ENCODE data around the gene SOX30. TPM values are rescaled to one million over a fixed set of nuclear protein-coding genes. Genes with fewer than 3 reads are reported as not detected.
A peak's percentile ranks its signal among the peaks of the same experiment; 100 is the strongest.
"Not testable (repeated sequence)": the region's sequence is repeated elsewhere in the genome, so short reads cannot be mapped to it uniquely, and the experiment has no call there.

The SOX30 gene
- 0.29 TPM for polyA plus RNA-seq (2013, experiment 1 of 2)
- 0.32 TPM for polyA plus RNA-seq (2013, experiment 2 of 2)

GRCh38 chr5:157652377-157652692, at the start of gene SOX30:
TSS of gene SOX30 (minus strand) at chr5:157652438. CDS start at chr5:157652078, 360 bp downstream.
- Histone ChIP-seq H3K9me3 (replicated peaks in 1 of 2; ENCODE audit: control insufficient read depth in 2 of 2, insufficient read depth in 1 of 2, low read depth in 1 of 2, low read length in 2 of 2) (peaks cover 5 to 19% of the 10 kb centered on the region in 2 donors), H3K4me3 (ENCODE audit: low read length in 2 of 2) (peak within 1 kb of the TSS in 1 of 2 donors; percentile 68), H2BK120ac (ENCODE audit: low read depth, low read length) (peak within 1 kb of the TSS; percentile 5), H3K79me1 (ENCODE audit: low read depth, low read length) (no peaks in the 10 kb centered on the region), H4K8ac (ENCODE audit: low read depth, low read length) (peak within 1 kb of the TSS; percentile 50), H3K4me1 (ENCODE audit: control insufficient read depth in 2 of 2, insufficient read depth in 1 of 2, low read depth in 1 of 2, low read length in 2 of 2) (peaks cover 0 to 1% of the 10 kb centered on the region in 2 donors), H2AK5ac (ENCODE audit: low read depth, low read length) (peak within 1 kb of the TSS; percentile 37), H3K4me2 (ENCODE audit: insufficient read depth, low read length, poor library complexity, severe bottlenecking) (peak within 1 kb of the TSS; percentile 45), H3K4ac (ENCODE audit: low read length) (peak within 1 kb of the TSS; percentile 23), H3K27ac (replicated peaks; ENCODE audit: low read length) (no peak within 1 kb of the TSS), H3K36me3 (replicated peaks in 1 of 2; ENCODE audit: control insufficient read depth in 2 of 2, insufficient read depth in 2 of 2, low read length in 2 of 2) (no peaks in the 10 kb centered on the region), H3K18ac (ENCODE audit: low read length) (peak within 1 kb of the TSS; percentile 85), H2BK15ac (ENCODE audit: low read length) (peak within 1 kb of the TSS; percentile 39), H2BK12ac (ENCODE audit: low read length) (no peak within 1 kb of the TSS), H3K14ac (ENCODE audit: low read length) (no peak within 1 kb of the TSS), H2BK5ac (ENCODE audit: low read length) (no peak within 1 kb of the TSS), H4K91ac (ENCODE audit: low read depth, low read length, poor library complexity) (no peak within 1 kb of the TSS), H3K27me3 (ENCODE audit: control insufficient read depth in 3 of 3, insufficient read depth in 3 of 3, low read depth in 1 of 3, low read length in 3 of 3) (no peaks in the 10 kb centered on the region), H3K23ac (ENCODE audit: low read depth, low read length, poor library complexity) (peak within 1 kb of the TSS; percentile 91), H2AFZ (ENCODE audit: low read length) (peak within 1 kb of the TSS; percentile 4), H3K9ac (ENCODE audit: low read depth, low read length, poor library complexity) (peak within 1 kb of the TSS; percentile 60)
- no CpG with 5 or more reads among the region's 15 CpGs for WGBS, 2 donors (ENCODE audit: extremely low coverage in 2 of 2, insufficient read length in 2 of 2, insufficient replicate concordance in 1 of 2)
- no peak for DNase-seq (ENCODE audit: low spot score)

- WGBS, 2 donors (ENCODE audit: extremely low coverage in 2 of 2, insufficient read length in 2 of 2, insufficient replicate concordance in 1 of 2): no CpG with 5 or more reads among the region's 4 CpGs
- not testable (repeated sequence) for H2BK15ac ChIP-seq (ENCODE audit: low read length); H3K9ac ChIP-seq (ENCODE audit: low read depth, low read length, poor library complexity); H4K91ac ChIP-seq (ENCODE audit: low read depth, low read length, poor library complexity); H3K36me3 ChIP-seq (replicated peaks in 1 of 2; ENCODE audit: control insufficient read depth in 2 of 2, insufficient read depth in 2 of 2, low read length in 2 of 2); H3K4me2 ChIP-seq (ENCODE audit: insufficient read depth, low read length, poor library complexity, severe bottlenecking); DNase-seq (ENCODE audit: low spot score); H3K79me1 ChIP-seq (ENCODE audit: low read depth, low read length); H3K23ac ChIP-seq (ENCODE audit: low read depth, low read length, poor library complexity); H3K27me3 ChIP-seq (ENCODE audit: control insufficient read depth in 3 of 3, insufficient read depth in 3 of 3, low read depth in 1 of 3, low read length in 3 of 3); H3K9me3 ChIP-seq (replicated peaks in 1 of 2; ENCODE audit: control insufficient read depth in 2 of 2, insufficient read depth in 1 of 2, low read depth in 1 of 2, low read length in 2 of 2); H2BK120ac ChIP-seq (ENCODE audit: low read depth, low read length); H3K4me3 ChIP-seq (ENCODE audit: low read length in 2 of 2); H3K4ac ChIP-seq (ENCODE audit: low read length); H3K4me1 ChIP-seq (ENCODE audit: control insufficient read depth in 2 of 2, insufficient read depth in 1 of 2, low read depth in 1 of 2, low read length in 2 of 2); H2AK5ac ChIP-seq (ENCODE audit: low read depth, low read length); H2BK5ac ChIP-seq (ENCODE audit: low read length); H2AFZ ChIP-seq (ENCODE audit: low read length); H3K27ac ChIP-seq (replicated peaks; ENCODE audit: low read length); H4K8ac ChIP-seq (ENCODE audit: low read depth, low read length); H2BK12ac ChIP-seq (ENCODE audit: low read length); H3K14ac ChIP-seq (ENCODE audit: low read length); H3K18ac ChIP-seq (ENCODE audit: low read length)
Observed at GRCh38 chr5:157698674-157699073, 46.4 kb upstream of the SOX30 start.

GRCh38 chr5:157696154-157696553, 43.9 kb upstream of the SOX30 start:
- H3K4me1 ChIP-seq (ENCODE audit: control insufficient read depth in 2 of 2, insufficient read depth in 1 of 2, low read depth in 1 of 2, low read length in 2 of 2); H3K4me3 ChIP-seq (ENCODE audit: low read length in 2 of 2); H3K27ac ChIP-seq (replicated peaks; ENCODE audit: low read length); H3K18ac ChIP-seq (ENCODE audit: low read length); H3K36me3 ChIP-seq (replicated peaks in 1 of 2; ENCODE audit: control insufficient read depth in 2 of 2, insufficient read depth in 2 of 2, low read length in 2 of 2); H3K9ac ChIP-seq (ENCODE audit: low read depth, low read length, poor library complexity); H3K9me3 ChIP-seq (replicated peaks in 1 of 2; ENCODE audit: control insufficient read depth in 2 of 2, insufficient read depth in 1 of 2, low read depth in 1 of 2, low read length in 2 of 2); H2BK120ac ChIP-seq (ENCODE audit: low read depth, low read length); H2BK12ac ChIP-seq (ENCODE audit: low read length); H3K14ac ChIP-seq (ENCODE audit: low read length); H3K27me3 ChIP-seq (ENCODE audit: control insufficient read depth in 3 of 3, insufficient read depth in 3 of 3, low read depth in 1 of 3, low read length in 3 of 3); H4K8ac ChIP-seq (ENCODE audit: low read depth, low read length); H3K79me1 ChIP-seq (ENCODE audit: low read depth, low read length); H2BK5ac ChIP-seq (ENCODE audit: low read length); H4K91ac ChIP-seq (ENCODE audit: low read depth, low read length, poor library complexity); H3K4ac ChIP-seq (ENCODE audit: low read length); H2AK5ac ChIP-seq (ENCODE audit: low read depth, low read length); DNase-seq (ENCODE audit: low spot score); H2AFZ ChIP-seq (ENCODE audit: low read length); H3K23ac ChIP-seq (ENCODE audit: low read depth, low read length, poor library complexity); H3K4me2 ChIP-seq (ENCODE audit: insufficient read depth, low read length, poor library complexity, severe bottlenecking); H2BK15ac ChIP-seq (ENCODE audit: low read length): not testable (repeated sequence)
- WGBS, 2 donors (ENCODE audit: extremely low coverage in 2 of 2, insufficient read length in 2 of 2, insufficient replicate concordance in 1 of 2): no CpG with 5 or more reads among the region's 3 CpGs

GRCh38 chr5:157693816-157694215, 41.6 kb upstream of the SOX30 start:
- H3K4me3 ChIP-seq (ENCODE audit: low read length in 2 of 2); H2AK5ac ChIP-seq (ENCODE audit: low read depth, low read length); H3K14ac ChIP-seq (ENCODE audit: low read length); H2AFZ ChIP-seq (ENCODE audit: low read length); H3K9ac ChIP-seq (ENCODE audit: low read depth, low read length, poor library complexity); H2BK5ac ChIP-seq (ENCODE audit: low read length); H3K27me3 ChIP-seq (ENCODE audit: control insufficient read depth in 3 of 3, insufficient read depth in 3 of 3, low read depth in 1 of 3, low read length in 3 of 3); H3K36me3 ChIP-seq (replicated peaks in 1 of 2; ENCODE audit: control insufficient read depth in 2 of 2, insufficient read depth in 2 of 2, low read length in 2 of 2); H3K4me1 ChIP-seq (ENCODE audit: control insufficient read depth in 2 of 2, insufficient read depth in 1 of 2, low read depth in 1 of 2, low read length in 2 of 2); H3K4me2 ChIP-seq (ENCODE audit: insufficient read depth, low read length, poor library complexity, severe bottlenecking); H4K8ac ChIP-seq (ENCODE audit: low read depth, low read length); H3K4ac ChIP-seq (ENCODE audit: low read length); H2BK15ac ChIP-seq (ENCODE audit: low read length); H4K91ac ChIP-seq (ENCODE audit: low read depth, low read length, poor library complexity); H2BK120ac ChIP-seq (ENCODE audit: low read depth, low read length); H3K79me1 ChIP-seq (ENCODE audit: low read depth, low read length); H3K27ac ChIP-seq (replicated peaks; ENCODE audit: low read length); H3K9me3 ChIP-seq (replicated peaks in 1 of 2; ENCODE audit: control insufficient read depth in 2 of 2, insufficient read depth in 1 of 2, low read depth in 1 of 2, low read length in 2 of 2); H3K23ac ChIP-seq (ENCODE audit: low read depth, low read length, poor library complexity); DNase-seq (ENCODE audit: low spot score); H3K18ac ChIP-seq (ENCODE audit: low read length); H2BK12ac ChIP-seq (ENCODE audit: low read length): not testable (repeated sequence)
- no CpG with 5 or more reads among the region's 25 CpGs for WGBS, 2 donors (ENCODE audit: extremely low coverage in 2 of 2, insufficient read length in 2 of 2, insufficient replicate concordance in 1 of 2)

Data from neuronal stem cell (in vitro differentiated cells).